Activated CD8-positive, alpha-beta memory T cell treated with anti-CD3 and anti-CD28 coated beads for 24 hours (primary cell): Measurements from ENCODE around the gene MAGEC3.

Experiments used
- DNase-seq: peaks from one replicate; pipeline ENCODE4 v3.0.0-alpha.2; 2020

MAGEC3 gene

DNA sequence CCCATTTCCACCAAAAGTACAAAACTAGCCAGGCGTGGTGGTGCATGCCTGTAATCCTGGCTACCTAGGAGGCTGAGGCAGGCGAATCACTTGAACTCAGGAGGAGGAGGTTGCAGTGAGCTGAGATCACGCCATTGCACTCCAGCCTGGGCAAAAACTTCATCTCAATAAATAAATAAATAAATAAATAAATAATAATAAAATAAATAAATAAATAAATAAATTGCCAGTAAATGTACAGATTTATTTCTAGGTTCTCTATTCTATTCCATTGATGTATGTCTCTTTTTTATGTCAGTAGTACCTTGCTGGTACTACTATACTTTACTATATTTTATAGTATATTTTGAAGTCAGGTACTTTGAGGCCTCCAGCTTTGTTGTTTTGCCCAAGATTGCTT, 109.2 kb downstream of the MAGEC3 start:
- no peak for DNase-seq
